ENCODE data around the gene FMNL2. TPM values are rescaled to one million over a fixed set of nuclear protein-coding genes. Genes with fewer than 3 reads are reported as not detected.
A peak's percentile ranks its signal among the peaks of the same experiment; 100 is the strongest.

FMNL2 gene
- total RNA-seq, 1 experiment from 2014 or later = 33.6 TPM

- no peaks in the 10 kb centered on the region for H4K20me1 ChIP-seq (ENCODE audit: control insufficient read depth, insufficient read depth, insufficient read length)
- no peak overlapping the region for H3T11ph ChIP-seq (ENCODE audit: low read length)
- Mint-ChIP-seq H3K4me3 (no peak overlapping the region), H3K4me1 (peaks cover 21 to 32% of the 10 kb centered on the region in 2 experiments), H3K36me3 (ENCODE audit: insufficient read depth in 1 of 3, low read depth in 3 of 3) (peaks cover 0 to 5% (median 2%) of the 10 kb centered on the region in 3 experiments; a peak in 3 of 7 replicates), H3K9me3 (no peaks in the 10 kb centered on the region), H3K27ac (peak overlapping the region in 1 of 3 experiments; percentile 22; a peak in 1 of 7 replicates), H3K27me3 (ENCODE audit: low read depth) (no peaks in the 10 kb centered on the region; the same call in 1 of the 2 replicates)
- H2BK20ac ChIP-seq (ENCODE audit: low read depth, low read length, poor library complexity, severe bottlenecking) = no peak overlapping the region
- no peak overlapping the region for H4K8ac ChIP-seq (replicated peaks; ENCODE audit: insufficient read length, low read depth, low read length)
- H2AFZ ChIP-seq (ENCODE audit: low read length) = no peak overlapping the region
- no peak for DNase-seq
- H2BK15ac ChIP-seq (ENCODE audit: low read depth, low read length) = no peak overlapping the region
- H4K5ac ChIP-seq (ENCODE audit: insufficient read length, low read depth, low read length) = no peak overlapping the region
- no peak overlapping the region for H3K27ac ChIP-seq (ENCODE audit: insufficient read length, low read depth, low read length)
- no peak overlapping the region for H2BK5ac ChIP-seq (ENCODE audit: insufficient read length, low read length)
- no CpG with 5 or more reads among the region's 6 CpGs for WGBS (ENCODE audit: extremely low coverage, insufficient read length, low lambda C conversion rate)
- no peaks in the 10 kb centered on the region for H3K27me3 ChIP-seq (ENCODE audit: insufficient read depth, low read length)
- no peak overlapping the region for H2BK12ac ChIP-seq (ENCODE audit: insufficient read length, low read depth, low read length)
- no peak overlapping the region for H3K18ac ChIP-seq (ENCODE audit: insufficient read length, low read depth, low read length)
- H3K79me2 ChIP-seq (ENCODE audit: insufficient read depth, low read length) = no peaks in the 10 kb centered on the region
- no peaks in the 10 kb centered on the region for H3K23me2 ChIP-seq (ENCODE audit: insufficient read length, low read depth, low read length, poor library complexity, severe bottlenecking)
- H2BK120ac ChIP-seq (ENCODE audit: low read depth, low read length, poor library complexity, severe bottlenecking) = no peak overlapping the region
- no peak overlapping the region for H4K91ac ChIP-seq (ENCODE audit: insufficient read length, low read depth, low read length)
- no peak overlapping the region for H2AK5ac ChIP-seq (ENCODE audit: insufficient read length, low read length)
- H3K4me1 ChIP-seq (ENCODE audit: insufficient read depth, low read length) = peaks cover 6% of the 10 kb centered on the region; the same call in 1 of the 2 replicates
- H3K4ac ChIP-seq (ENCODE audit: low read depth, low read length) = no peak overlapping the region
- H3K9ac ChIP-seq (ENCODE audit: extremely low read depth, insufficient read length, low read length) = no peak overlapping the region
- TF ChIP-seq CTCF (conservative IDR thresholded peaks at IDR 0.05) = no peak
- H3K23ac ChIP-seq (ENCODE audit: insufficient read length, low read depth, low read length) = no peak overlapping the region
- no peaks in the 10 kb centered on the region for H3K9me3 ChIP-seq (ENCODE audit: control insufficient read depth, low read depth, low read length)
- H3K79me1 ChIP-seq (ENCODE audit: insufficient read depth, low read depth, low read length, poor library complexity, severe bottlenecking) = no peaks in the 10 kb centered on the region
- no peak overlapping the region for H3K4me2 ChIP-seq (ENCODE audit: insufficient read depth, insufficient read length, low read length)
- no peak overlapping the region for H3K14ac ChIP-seq (ENCODE audit: insufficient read depth, low read length)
- no peak overlapping the region for H3K56ac ChIP-seq (ENCODE audit: insufficient read length, low read depth, low read length)
Measured at GRCh38 chr2:152600051-152600657, 265.2 kb downstream of the FMNL2 start.

Measured in H9 (cell line).